ENCODE data around the gene RIMS4. TPM values are rescaled to one million over a fixed set of nuclear protein-coding genes. Genes with fewer than 3 reads are reported as not detected.
A peak's percentile ranks its signal among the peaks of the same experiment; 100 is the strongest.

Gene RIMS4
- total RNA-seq, 2 experiments from 2014 or later: not detected

GRCh38 chr20:44834693-44835092, 24.3 kb upstream of the RIMS4 start:
- Mint-ChIP-seq H3K4me3 (no peak overlapping the region), H3K27ac (no peak overlapping the region), H3K27me3 (peaks cover 21% of the 10 kb centered on the region), H3K9me3 (peaks cover 4% of the 10 kb centered on the region), H3K4me1 (ENCODE audit: low read depth) (peaks cover 2% of the 10 kb centered on the region), H3K36me3 (ENCODE audit: low read depth) (no peaks in the 10 kb centered on the region)
- ChIA-PET CTCF (no interaction called here), POLR2A (no interaction called here)
- intact Hi-C loops (cut with micrococcal nuclease): no loop called here
- no peak for TF ChIP-seq CTCF (IDR thresholded peaks at IDR 0.05)
- ATAC-seq: peak; percentile 39
- no peak for DNase-seq

GRCh38 chr20:44833437-44833836, 23.1 kb upstream of the RIMS4 start:
- Mint-ChIP-seq H3K4me3 (no peak overlapping the region), H3K4me1 (ENCODE audit: low read depth) (peaks cover 2% of the 10 kb centered on the region), H3K27me3 (peaks cover 19% of the 10 kb centered on the region), H3K27ac (no peak overlapping the region), H3K36me3 (ENCODE audit: low read depth) (no peaks in the 10 kb centered on the region), H3K9me3 (peaks cover 4% of the 10 kb centered on the region)
- TF ChIP-seq CTCF (IDR thresholded peaks at IDR 0.05): no peak
- POLR2A ChIA-PET: no interaction called here
- no peak for ATAC-seq
- intact Hi-C loops (cut with micrococcal nuclease): no loop called here
- CTCF ChIA-PET: interaction anchor here (1.0 kb wide), 1 partner anchor 33 kb away, joined by 4 read pairs; no protein-coding TSS in a partner anchor
- DNase-seq: no peak

- Mint-ChIP-seq H3K36me3 (ENCODE audit: low read depth) (no peaks in the 10 kb centered on the region), H3K4me1 (ENCODE audit: low read depth) (peaks cover 2% of the 10 kb centered on the region), H3K4me3 (no peak overlapping the region), H3K27me3 (peaks cover 22% of the 10 kb centered on the region), H3K27ac (no peak overlapping the region), H3K9me3 (peaks cover 4% of the 10 kb centered on the region)
- CTCF ChIA-PET: no interaction called here
- POLR2A ChIA-PET: no interaction called here
- intact Hi-C loops (cut with micrococcal nuclease): no loop called here
- no peak for TF ChIP-seq CTCF (IDR thresholded peaks at IDR 0.05)
- DNase-seq (no peak), ATAC-seq (no peak)
These were observed 22.4 kb upstream of the RIMS4 start for GRCh38 chr20:44832724-44833123.

- Mint-ChIP-seq H3K9me3 (peaks cover 4% of the 10 kb centered on the region), H3K27ac (no peak overlapping the region), H3K4me1 (ENCODE audit: low read depth) (peaks cover 2% of the 10 kb centered on the region), H3K36me3 (ENCODE audit: low read depth) (no peaks in the 10 kb centered on the region), H3K4me3 (no peak overlapping the region), H3K27me3 (peaks cover 25% of the 10 kb centered on the region)
- ChIA-PET CTCF (interaction anchor here (1.4 kb wide), 1 partner anchor 83 kb away, joined by 6 read pairs; no protein-coding TSS in a partner anchor), POLR2A (no interaction called here)
- DNase-seq: no peak
- intact Hi-C loops (cut with micrococcal nuclease): no loop called here
- no peak for TF ChIP-seq CTCF (IDR thresholded peaks at IDR 0.05)
- no peak for ATAC-seq
These were observed 20.6 kb upstream of the RIMS4 start for GRCh38 chr20:44830995-44831394.

GRCh38 chr20:44830523-44830922, 20.2 kb upstream of the RIMS4 start:
- Mint-ChIP-seq H3K9me3 (peaks cover 4% of the 10 kb centered on the region), H3K4me3 (no peak overlapping the region), H3K36me3 (ENCODE audit: low read depth) (no peaks in the 10 kb centered on the region), H3K27ac (no peak overlapping the region), H3K27me3 (peaks cover 25% of the 10 kb centered on the region), H3K4me1 (ENCODE audit: low read depth) (peaks cover 2% of the 10 kb centered on the region)
- intact Hi-C loops (cut with micrococcal nuclease): no loop called here
- CTCF ChIA-PET: interaction anchor here (1.4 kb wide), 1 partner anchor 83 kb away, joined by 6 read pairs; no protein-coding TSS in a partner anchor
- ATAC-seq (no peak), DNase-seq (no peak)
- POLR2A ChIA-PET: no interaction called here
- no peak for TF ChIP-seq CTCF (IDR thresholded peaks at IDR 0.05)

All from activated CD8-positive, alpha-beta T cell treated with anti-CD3 and anti-CD28 coated beads for 36 hours (primary cell).